GM10248 (cell line): ENCODE results near the gene TCFL5.

Experiments
- CTCF ChIA-PET: fragments of 300-600 bp; sonication (Branson Sonifier 250); formaldehyde crosslinking; extraction: SDS; loops from one replicate; lab custom pipeline; 2021; ENCODE audit warnings: antibody characterized with exemption; lab: Yijun Ruan, JAX
- POLR2A ChIA-PET: fragments of 350-650 bp; sonication (Branson Sonifier 250); formaldehyde crosslinking; extraction: SDS; loops from one replicate; lab custom pipeline; 2020; ENCODE audit warnings: antibody characterized with exemption; lab: Yijun Ruan, JAX
- DNase-seq: peaks from one replicate; pipeline ENCODE4 v3.0.0; 2012; ENCODE audit errors: extremely low spot score
- CTCF ChIP-seq: IDR thresholded peaks from 2 replicates; pipeline ENCODE4 v1.5.1; 2012; ENCODE audit warnings: mild to moderate bottlenecking, low read depth; ENCODE audit errors: extremely low read depth, missing control alignments, control extremely low read depth

Gene TCFL5

DNA sequence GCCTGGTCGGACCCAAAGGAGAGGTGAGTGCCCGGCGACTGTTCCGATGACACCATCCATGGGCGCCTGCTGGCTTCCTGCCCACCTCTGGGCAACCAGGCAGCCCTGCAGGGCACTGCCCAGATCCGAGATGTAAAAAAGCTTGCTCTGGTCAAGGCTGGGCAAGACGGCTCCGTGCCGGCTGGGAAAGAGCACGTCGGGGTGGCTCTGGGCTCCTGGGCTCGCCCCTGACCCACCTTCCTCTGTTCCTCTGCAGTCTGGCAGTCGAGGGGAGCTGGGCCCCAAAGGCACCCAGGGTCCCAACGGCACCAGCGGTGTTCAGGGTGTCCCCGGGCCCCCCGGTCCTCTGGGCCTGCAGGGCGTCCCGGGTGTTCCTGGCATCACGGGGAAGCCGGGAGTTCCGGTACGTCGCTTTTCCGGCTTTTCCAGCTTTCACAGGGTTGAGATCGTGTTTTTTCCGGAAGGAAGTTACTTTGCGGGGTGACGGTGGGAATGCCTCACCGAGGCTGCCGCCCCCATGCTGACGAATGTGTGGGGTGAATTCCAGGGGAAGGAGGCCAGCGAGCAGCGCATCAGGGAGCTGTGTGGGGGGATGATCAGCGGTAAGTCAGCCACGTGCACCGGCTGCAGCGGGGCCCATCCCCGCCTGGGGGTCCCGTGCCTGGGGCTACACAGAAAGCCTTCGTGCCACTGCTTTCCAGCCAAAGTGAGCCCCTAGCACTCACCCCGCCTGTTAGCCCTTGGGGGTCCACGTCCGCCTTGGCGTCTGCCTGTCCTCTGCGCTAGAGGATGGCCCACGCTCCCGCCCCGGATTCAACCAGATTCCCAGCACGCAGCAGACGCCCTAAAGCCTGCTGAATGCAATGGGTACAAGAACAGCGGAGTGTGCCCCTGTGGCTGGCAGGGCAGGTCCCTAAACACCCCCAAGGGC lies 25.4 kb downstream of the TCFL5 start:
- ChIA-PET CTCF (interaction anchor here (0.7 to 2.8 kb wide), 3 partner anchors 11 to 14 kb away, joined by 3 to 8 read pairs (median 5); no protein-coding TSS in a partner anchor), POLR2A (no interaction called here)
- no peak for TF ChIP-seq CTCF
- DNase-seq, result no peak

DNA sequence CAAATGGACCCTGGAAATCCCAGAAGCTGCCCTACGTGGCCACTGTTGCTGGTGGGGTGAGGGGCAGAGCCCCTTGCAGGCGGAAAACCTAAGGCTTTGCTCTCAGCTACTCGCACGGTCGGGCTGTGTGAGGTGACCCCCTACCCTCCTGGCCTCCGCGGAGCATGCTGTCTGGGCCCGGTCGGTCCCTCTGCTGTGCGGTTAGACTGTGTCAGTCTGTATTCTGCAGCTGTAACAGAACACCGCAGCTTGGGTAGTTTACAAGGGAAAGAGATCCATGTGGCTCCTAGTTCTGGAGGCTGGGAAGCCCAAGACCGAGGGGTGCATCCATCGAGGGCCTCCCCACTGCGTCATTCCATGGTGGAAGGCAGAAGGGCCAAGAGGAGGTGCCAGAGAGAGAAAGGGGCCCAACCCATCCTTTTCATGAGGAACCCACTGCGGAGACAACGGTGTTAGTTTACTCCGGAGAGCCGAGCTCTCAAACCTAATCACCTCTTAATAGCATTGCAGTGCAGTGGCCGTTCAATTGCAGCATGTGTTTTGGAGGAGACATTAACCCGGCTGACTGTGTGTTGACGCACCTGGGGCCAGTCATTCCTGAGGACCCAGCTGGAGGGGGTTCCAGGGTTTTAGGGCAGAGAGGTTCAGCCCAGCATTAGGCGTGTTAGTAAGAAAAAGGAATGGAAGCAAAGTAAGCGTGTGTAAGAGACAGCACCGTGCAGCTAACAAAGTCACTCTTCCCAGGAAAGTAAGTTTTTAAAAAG lies 26.5 kb downstream of the TCFL5 start:
- ChIA-PET CTCF (interaction anchor here (0.7 to 1.3 kb wide), 5 partner anchors 12 to 32 kb away, joined by 3 to 5 read pairs (median 3); no protein-coding TSS in a partner anchor), POLR2A (no interaction called here)
- TF ChIP-seq CTCF, result no peak
- DNase-seq, result no peak

- CTCF ChIA-PET, result interaction anchor here (1.0 to 2.0 kb wide), 6 partner anchors 10 to 74 kb away, joined by 3 to 10 read pairs (median 4); no protein-coding TSS in a partner anchor
Observed at GRCh38 chr20:62832951-62833391, 28.7 kb downstream of the TCFL5 start.

DNA sequence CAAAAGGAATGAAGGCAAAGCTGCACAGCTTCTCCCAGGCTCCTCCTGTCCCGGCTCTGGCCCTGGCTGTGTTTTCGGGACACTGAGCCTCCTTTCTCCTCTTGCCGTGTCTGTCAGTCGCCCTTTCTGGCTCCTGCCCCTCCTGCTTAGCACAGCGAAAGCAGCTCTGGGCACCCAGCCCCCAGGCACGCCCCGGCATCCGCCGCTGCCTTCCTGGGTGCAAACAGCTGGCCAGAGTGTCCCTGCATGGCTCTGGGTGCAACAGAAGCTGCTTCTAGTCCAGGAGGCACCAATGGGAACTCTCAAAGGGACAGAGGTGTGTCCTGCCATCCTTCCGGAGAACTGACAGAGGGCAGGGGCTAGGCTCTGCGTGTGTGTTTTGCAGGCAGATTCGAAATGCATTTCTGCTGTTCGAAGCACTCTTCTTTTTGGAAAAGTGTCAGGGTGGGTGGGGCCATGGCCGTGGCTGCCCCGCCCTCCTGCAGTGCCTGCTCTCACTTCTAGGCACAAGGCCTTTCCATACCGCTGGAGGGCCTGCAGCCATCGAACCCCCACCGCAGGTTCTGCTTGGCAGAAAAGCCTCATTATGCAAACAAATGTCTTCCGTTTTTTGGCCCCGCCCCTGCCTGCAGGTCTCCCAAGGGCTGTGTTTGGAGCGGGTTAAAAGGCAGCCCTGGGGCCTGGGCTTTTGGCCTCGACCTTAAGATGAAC lies 29.3 kb downstream of the TCFL5 start:
- TF ChIP-seq CTCF, result no peak
- ChIA-PET POLR2A (interaction anchor here (0.6 kb wide), 1 partner anchor 69 kb away, joined by 3 read pairs; no protein-coding TSS in a partner anchor), CTCF (interaction anchor here (0.9 to 2.0 kb wide), 7 partner anchors 9 to 140 kb away, joined by 3 to 10 read pairs (median 3); no protein-coding TSS in a partner anchor)
- peak; percentile 67 for DNase-seq

More at GRCh38 chr20:62832951-62833391, 28.7 kb downstream of the TCFL5 start:
- POLR2A ChIA-PET, result interaction anchor here (0.6 kb wide), 1 partner anchor 70 kb away, joined by 3 read pairs; no protein-coding TSS in a partner anchor
- TF ChIP-seq CTCF, result no peak
- no peak for DNase-seq

- no peak for DNase-seq
- no peak for TF ChIP-seq CTCF
- CTCF ChIA-PET, result interaction anchor here (0.9 to 2.0 kb wide), 5 partner anchors 9 to 141 kb away, joined by 3 to 10 read pairs (median 3); no protein-coding TSS in a partner anchor
- POLR2A ChIA-PET, result no interaction called here
Observed at GRCh38 chr20:62831854-62832211, 29.8 kb downstream of the TCFL5 start.
